IPS-15b (cell line): ENCODE data around the gene CAMK1D.

Experiments used
- H3K27me3 ChIP-seq: one replicate; pipeline ENCODE4 v1.6.1; 2013; ENCODE audit warnings: low read length; ENCODE audit not compliant: control insufficient read depth, insufficient read depth
- H3K36me3 ChIP-seq: one replicate; pipeline ENCODE4 v1.6.1; 2013; ENCODE audit warnings: low read length; ENCODE audit not compliant: control insufficient read depth, insufficient read depth
- H3K4me1 ChIP-seq: one replicate; pipeline ENCODE4 v1.6.1; 2013; ENCODE audit warnings: mild to moderate bottlenecking, low read length; ENCODE audit not compliant: control insufficient read depth, insufficient read depth
- H3K4me3 ChIP-seq: one replicate; pipeline ENCODE4 v1.5.1; 2013; ENCODE audit warnings: low read depth, low read length
- H3K9ac ChIP-seq: one replicate; pipeline ENCODE4 v1.6.1; 2013; ENCODE audit warnings: low read depth, mild to moderate bottlenecking, low read length
- H3K9me3 ChIP-seq: one replicate; pipeline ENCODE4 v1.6.1; 2013; ENCODE audit warnings: mild to moderate bottlenecking, low read length; ENCODE audit not compliant: control insufficient read depth, insufficient read depth

Gene CAMK1D

GRCh38 chr10:12656518-12657142 lies 307.3 kb downstream of the CAMK1D start:
- Histone ChIP-seq H3K4me1 (no peaks in the 10 kb centered on the region), H3K9me3 (no peaks in the 10 kb centered on the region), H3K9ac (no peak overlapping the region), H3K36me3 (no peaks in the 10 kb centered on the region), H3K27me3 (no peaks in the 10 kb centered on the region), H3K4me3 (no peak overlapping the region)

- H3K4me1 ChIP-seq, result no peaks in the 10 kb centered on the region
- no peaks in the 10 kb centered on the region for H3K9me3 ChIP-seq
- H3K36me3 ChIP-seq, result no peaks in the 10 kb centered on the region
- H3K9ac ChIP-seq, result no peak overlapping the region
- H3K4me3 ChIP-seq, result no peak overlapping the region
- H3K27me3 ChIP-seq, result no peaks in the 10 kb centered on the region
These were observed 308.1 kb downstream of the CAMK1D start for GRCh38 chr10:12657489-12657888.

GRCh38 chr10:12658526-12658925 lies 309.2 kb downstream of the CAMK1D start:
- Histone ChIP-seq H3K4me3 (no peak overlapping the region), H3K9ac (no peak overlapping the region), H3K4me1 (no peaks in the 10 kb centered on the region), H3K27me3 (no peaks in the 10 kb centered on the region), H3K36me3 (no peaks in the 10 kb centered on the region), H3K9me3 (no peaks in the 10 kb centered on the region)

- Histone ChIP-seq H3K9me3 (no peaks in the 10 kb centered on the region), H3K27me3 (no peaks in the 10 kb centered on the region), H3K9ac (no peak overlapping the region), H3K4me1 (no peaks in the 10 kb centered on the region), H3K36me3 (no peaks in the 10 kb centered on the region), H3K4me3 (no peak overlapping the region)
These were observed 310.4 kb downstream of the CAMK1D start for GRCh38 chr10:12659706-12660105.

GRCh38 chr10:12660812-12661211 lies 311.5 kb downstream of the CAMK1D start:
- Histone ChIP-seq H3K27me3 (no peaks in the 10 kb centered on the region), H3K9me3 (no peaks in the 10 kb centered on the region), H3K36me3 (no peaks in the 10 kb centered on the region), H3K4me1 (no peaks in the 10 kb centered on the region), H3K4me3 (no peak overlapping the region), H3K9ac (no peak overlapping the region)

- no peaks in the 10 kb centered on the region for H3K9me3 ChIP-seq
- H3K4me1 ChIP-seq, result no peaks in the 10 kb centered on the region
- no peak overlapping the region for H3K4me3 ChIP-seq
- H3K36me3 ChIP-seq, result no peaks in the 10 kb centered on the region
- no peaks in the 10 kb centered on the region for H3K27me3 ChIP-seq
- no peak overlapping the region for H3K9ac ChIP-seq
These were observed 312.3 kb downstream of the CAMK1D start for GRCh38 chr10:12661671-12662070.

- Histone ChIP-seq H3K4me1 (no peaks in the 10 kb centered on the region), H3K9me3 (no peaks in the 10 kb centered on the region), H3K4me3 (no peak overlapping the region), H3K36me3 (no peaks in the 10 kb centered on the region), H3K27me3 (no peaks in the 10 kb centered on the region), H3K9ac (no peak overlapping the region)
These were observed 314.5 kb downstream of the CAMK1D start for GRCh38 chr10:12663863-12664262.

- H3K27me3 ChIP-seq, result no peaks in the 10 kb centered on the region
- H3K4me3 ChIP-seq, result no peak overlapping the region
- no peak overlapping the region for H3K9ac ChIP-seq
- no peaks in the 10 kb centered on the region for H3K36me3 ChIP-seq
- no peaks in the 10 kb centered on the region for H3K9me3 ChIP-seq
- H3K4me1 ChIP-seq, result no peaks in the 10 kb centered on the region
These were observed 316.2 kb downstream of the CAMK1D start for GRCh38 chr10:12665501-12665900.

- Histone ChIP-seq H3K9me3 (no peaks in the 10 kb centered on the region), H3K9ac (no peak overlapping the region), H3K4me1 (no peaks in the 10 kb centered on the region), H3K4me3 (no peak overlapping the region), H3K36me3 (no peaks in the 10 kb centered on the region), H3K27me3 (no peaks in the 10 kb centered on the region)
These were observed 317.7 kb downstream of the CAMK1D start for GRCh38 chr10:12667052-12667451.

GRCh38 chr10:12668634-12669033 lies 319.3 kb downstream of the CAMK1D start:
- Histone ChIP-seq H3K9ac (no peak overlapping the region), H3K4me3 (no peak overlapping the region), H3K27me3 (no peaks in the 10 kb centered on the region), H3K9me3 (no peaks in the 10 kb centered on the region), H3K36me3 (no peaks in the 10 kb centered on the region), H3K4me1 (no peaks in the 10 kb centered on the region)

GRCh38 chr10:12670004-12670403 lies 320.7 kb downstream of the CAMK1D start:
- no peaks in the 10 kb centered on the region for H3K36me3 ChIP-seq
- H3K4me1 ChIP-seq, result no peaks in the 10 kb centered on the region
- no peak overlapping the region for H3K9ac ChIP-seq
- no peaks in the 10 kb centered on the region for H3K27me3 ChIP-seq
- H3K4me3 ChIP-seq, result no peak overlapping the region
- no peaks in the 10 kb centered on the region for H3K9me3 ChIP-seq

- no peaks in the 10 kb centered on the region for H3K4me1 ChIP-seq
- H3K9me3 ChIP-seq, result no peaks in the 10 kb centered on the region
- H3K27me3 ChIP-seq, result no peaks in the 10 kb centered on the region
- H3K4me3 ChIP-seq, result no peak overlapping the region
- H3K9ac ChIP-seq, result no peak overlapping the region
- H3K36me3 ChIP-seq, result no peaks in the 10 kb centered on the region
These were observed 325.8 kb downstream of the CAMK1D start for GRCh38 chr10:12675186-12675585.
